ENCODE results near the gene AKAP13. TPM values are rescaled to one million over a fixed set of nuclear protein-coding genes. Genes with fewer than 3 reads are reported as not detected.

AKAP13 gene
- total and polyA plus RNA-seq, 2 of the 8 experiments (the other 6 are each of a cell fraction or from before 2014, with no cell fraction given) = 14.0 to 46.2 TPM

GRCh38 chr15:85383470-85384148 lies 3.2 kb downstream of the AKAP13 start (continued):
- TF ChIP-seq CTCF (IDR thresholded peaks at IDR 0.05; ENCODE audit: control extremely low read depth in 1 of 3, insufficient read depth in 1 of 3, low read depth in 1 of 3, low read length in 3 of 3) = no peak

Measured in H1 (cell line).